Endodermal cell (in vitro differentiated cells): ENCODE measurements around the gene PPP4R2. TPM values are rescaled to one million over a fixed set of nuclear protein-coding genes. Genes with fewer than 3 reads are reported as not detected.

Experiments used
- DNase-seq: peaks from one replicate; pipeline ENCODE4 v3.0.0-alpha.2; 2017
- H3K27ac ChIP-seq: 2 replicates; pipeline ENCODE4 v1.5.1; 2013; ENCODE audit warnings: mild to moderate bottlenecking, low read depth, low read length, moderate library complexity
- H3K27me3 ChIP-seq: 2 replicates; pipeline ENCODE4 v1.6.1; 2013; ENCODE audit warnings: mild to moderate bottlenecking, low read length, moderate library complexity; ENCODE audit not compliant: insufficient read depth, control insufficient read depth, poor library complexity, severe bottlenecking
- H3K36me3 ChIP-seq: 2 replicates; pipeline ENCODE4 v1.7.0; 2013; ENCODE audit warnings: mild to moderate bottlenecking, low read length, moderate library complexity; ENCODE audit not compliant: control insufficient read depth, insufficient read depth
- H3K4me1 ChIP-seq: one replicate; pipeline ENCODE4 v1.7.0; 2013; ENCODE audit warnings: low read length; ENCODE audit not compliant: control insufficient read depth, insufficient read depth
- H3K4me3 ChIP-seq: 2 replicates; pipeline ENCODE4 v1.5.1; 2013; ENCODE audit warnings: mild to moderate bottlenecking, low read length, moderate library complexity
- H3K9ac ChIP-seq: 2 replicates; pipeline ENCODE4 v1.6.1; 2013; ENCODE audit warnings: mild to moderate bottlenecking, low read length, moderate library complexity; ENCODE audit not compliant: poor library complexity, severe bottlenecking; ENCODE audit errors: extremely low read depth
- H3K9me3 ChIP-seq: 2 replicates; pipeline ENCODE4 v1.6.1; 2013; ENCODE audit warnings: mild to moderate bottlenecking, low read length, moderate library complexity; ENCODE audit not compliant: control insufficient read depth
- H3K27ac Mint-ChIP-seq: 2 replicates; pipeline ENCODE4 v1.8.0; 2020; ENCODE audit warnings: mixed read lengths
- H3K27me3 Mint-ChIP-seq: 2 replicates; pipeline ENCODE4 v1.8.0; 2021; ENCODE audit warnings: mild to moderate bottlenecking, mixed read lengths; ENCODE audit not compliant: insufficient read depth
- H3K36me3 Mint-ChIP-seq: 2 replicates; pipeline ENCODE4 v1.8.0; 2020; ENCODE audit warnings: low read depth, mixed read lengths
- H3K4me1 Mint-ChIP-seq: 2 replicates; pipeline ENCODE4 v1.8.0; 2020; ENCODE audit warnings: mixed read lengths
- H3K4me3 Mint-ChIP-seq: 2 replicates; pipeline ENCODE4 v1.8.0; 2020; ENCODE audit warnings: mild to moderate bottlenecking, moderate library complexity, mixed read lengths
- H3K9me3 Mint-ChIP-seq: 2 replicates; pipeline ENCODE4 v1.8.0; 2020; ENCODE audit warnings: mild to moderate bottlenecking, mixed read lengths
- WGBS, 2 experiments: methylation state at CpG; one replicate each; pipeline versions ENCODE4 v1.1.5 to v1.1.7; 2013; ENCODE audit warnings: missing lambda C conversion rate in 2 of 2, mixed read lengths in 1 of 2; ENCODE audit not compliant: insufficient coverage in 1 of 2, insufficient read length in 1 of 2; 5-methylcytosine and 5-hydroxymethylcytosine counted together
- total RNA-seq, 2 donors: library from RNA; stranded (reverse); fragmentation: NEBNext Ultra II Directional in 1 of 2; extraction: Animal tissue kit (Norgen Biotek cat#: 25700) in 1 of 2; gene quantifications; 2 replicates in 1 of 2; 3 replicates in 1 of 2; pipeline ENCODE4 v1.2.1, GENCODE V29; 2021
- TF ChIP-seq, protein P1 (sequence below): fragments of 200-600 bp; sonication (generic); conservative IDR thresholded peaks from 2 replicates; pipeline ENCODE4 v1.5.0; 2021; ENCODE audit warnings: antibody characterized with exemption, mild to moderate bottlenecking

Gene PPP4R2
- total RNA-seq, 2 donors from 2014 or later: 133 to 157 TPM

GRCh38 chr3:73081140-73081539, 84.5 kb downstream of the PPP4R2 start:
- Mint-ChIP-seq H3K9me3 (no peaks in the 10 kb centered on the region), H3K4me3 (no peak overlapping the region), H3K36me3 (no peaks in the 10 kb centered on the region), H3K27me3 (no peaks in the 10 kb centered on the region), H3K27ac (no peak overlapping the region), H3K4me1 (no peaks in the 10 kb centered on the region)
- no peak overlapping the region for H3K9ac ChIP-seq
- no peak for DNase-seq
- H3K36me3 ChIP-seq: no peaks in the 10 kb centered on the region
- H3K4me1 ChIP-seq: no peaks in the 10 kb centered on the region
- TF ChIP-seq, protein P1, sequence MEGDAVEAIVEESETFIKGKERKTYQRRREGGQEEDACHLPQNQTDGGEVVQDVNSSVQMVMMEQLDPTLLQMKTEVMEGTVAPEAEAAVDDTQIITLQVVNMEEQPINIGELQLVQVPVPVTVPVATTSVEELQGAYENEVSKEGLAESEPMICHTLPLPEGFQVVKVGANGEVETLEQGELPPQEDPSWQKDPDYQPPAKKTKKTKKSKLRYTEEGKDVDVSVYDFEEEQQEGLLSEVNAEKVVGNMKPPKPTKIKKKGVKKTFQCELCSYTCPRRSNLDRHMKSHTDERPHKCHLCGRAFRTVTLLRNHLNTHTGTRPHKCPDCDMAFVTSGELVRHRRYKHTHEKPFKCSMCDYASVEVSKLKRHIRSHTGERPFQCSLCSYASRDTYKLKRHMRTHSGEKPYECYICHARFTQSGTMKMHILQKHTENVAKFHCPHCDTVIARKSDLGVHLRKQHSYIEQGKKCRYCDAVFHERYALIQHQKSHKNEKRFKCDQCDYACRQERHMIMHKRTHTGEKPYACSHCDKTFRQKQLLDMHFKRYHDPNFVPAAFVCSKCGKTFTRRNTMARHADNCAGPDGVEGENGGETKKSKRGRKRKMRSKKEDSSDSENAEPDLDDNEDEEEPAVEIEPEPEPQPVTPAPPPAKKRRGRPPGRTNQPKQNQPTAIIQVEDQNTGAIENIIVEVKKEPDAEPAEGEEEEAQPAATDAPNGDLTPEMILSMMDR: no peak
- H3K9me3 ChIP-seq: no peaks in the 10 kb centered on the region
- no peak overlapping the region for H3K4me3 ChIP-seq
- no peak overlapping the region for H3K27ac ChIP-seq
- H3K27me3 ChIP-seq: no peaks in the 10 kb centered on the region
- WGBS, 2 experiments: 88 to 97% methylated on average over 5 to 8 of the region's 8 CpGs

DNA sequence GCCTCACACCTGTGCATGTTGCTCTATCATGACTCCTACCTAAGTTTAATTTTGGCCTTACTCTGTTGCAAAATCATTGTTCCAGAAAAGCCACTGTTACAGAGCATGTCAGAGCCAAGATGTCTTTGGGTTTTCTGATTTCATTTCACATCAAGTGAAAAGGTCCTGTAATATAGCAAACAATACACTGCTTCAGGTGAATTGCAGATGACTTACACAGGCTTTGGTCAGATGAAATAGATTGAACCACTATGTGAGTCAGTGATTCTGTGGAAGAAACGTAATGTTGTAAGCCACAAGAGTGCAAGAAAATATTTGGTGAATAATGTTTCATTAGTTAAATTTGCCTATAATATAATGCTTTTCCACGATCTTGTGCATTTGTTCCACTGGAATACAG, 87.6 kb downstream of the PPP4R2 start:
- Histone ChIP-seq H3K4me3 (no peak overlapping the region), H3K9me3 (no peaks in the 10 kb centered on the region), H3K27me3 (no peaks in the 10 kb centered on the region), H3K9ac (no peak overlapping the region), H3K27ac (no peak overlapping the region), H3K36me3 (no peaks in the 10 kb centered on the region), H3K4me1 (no peaks in the 10 kb centered on the region)
- Mint-ChIP-seq H3K27ac (no peak overlapping the region), H3K27me3 (no peaks in the 10 kb centered on the region), H3K4me3 (no peak overlapping the region), H3K36me3 (no peaks in the 10 kb centered on the region), H3K9me3 (no peaks in the 10 kb centered on the region), H3K4me1 (no peaks in the 10 kb centered on the region)
- WGBS, 2 experiments: 95 to 100% methylated on average over 1 to 2 of the region's 2 CpGs
- DNase-seq: no peak
- TF ChIP-seq, protein P1: no peak

DNA sequence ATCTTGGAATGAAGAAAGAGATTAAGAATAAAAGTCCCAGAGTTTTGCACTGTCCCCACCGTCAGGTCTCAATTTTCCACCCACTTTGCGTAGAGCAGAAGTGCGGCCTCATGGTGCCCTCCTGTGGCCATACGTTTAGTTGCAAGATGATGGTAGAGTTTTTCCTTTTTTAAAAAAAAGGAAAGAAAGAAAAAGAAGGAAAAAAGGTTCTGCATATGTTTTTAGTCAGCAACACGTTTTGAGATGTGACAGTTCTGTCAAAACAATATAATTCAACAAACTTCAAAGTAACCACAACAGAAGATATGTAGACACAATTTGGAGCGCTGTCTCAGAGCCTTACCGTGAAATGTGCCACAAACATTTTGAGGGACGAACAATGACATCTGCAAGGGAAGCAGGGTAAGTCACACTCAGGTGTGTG, 89.5 kb downstream of the PPP4R2 start:
- no peak overlapping the region for H3K27ac Mint-ChIP-seq
- Histone ChIP-seq H3K4me1 (no peaks in the 10 kb centered on the region), H3K27me3 (no peaks in the 10 kb centered on the region), H3K27ac (no peak overlapping the region), H3K36me3 (no peaks in the 10 kb centered on the region), H3K4me3 (no peak overlapping the region), H3K9ac (no peak overlapping the region), H3K9me3 (no peaks in the 10 kb centered on the region)
- no peaks in the 10 kb centered on the region for H3K36me3 Mint-ChIP-seq
- no peak overlapping the region for H3K4me3 Mint-ChIP-seq
- no peaks in the 10 kb centered on the region for H3K4me1 Mint-ChIP-seq
- no peaks in the 10 kb centered on the region for H3K27me3 Mint-ChIP-seq
- whole genome bisulfite sequencing, 2 experiments: 38 to 100% methylated on average over 3 to 8 of the region's 8 CpGs
- TF ChIP-seq, protein P1: peak; percentile 91
- peak; percentile 78 for DNase-seq
- H3K9me3 Mint-ChIP-seq: no peaks in the 10 kb centered on the region
